MCF 10A (cell line): ENCODE results near the gene PLD1. TPM values are rescaled to one million over a fixed set of nuclear protein-coding genes. Genes with fewer than 3 reads are reported as not detected.

Experiments
- BruUV-seq: library from RNA; stranded (reverse); fragments of 400-500 nt; replicated peaks from 2 replicates; lab custom pipeline; 2021; lab: Mats Ljungman, UMichigan
- CTCF ChIA-PET: fragments of 300-600 bp; sonication (Branson Sonifier 250); formaldehyde crosslinking; extraction: SDS; loops from one replicate; lab custom pipeline; 2021; ENCODE audit warnings: antibody characterized with exemption, inconsistent platforms; lab: Yijun Ruan, JAX
- POLR2A ChIA-PET: fragments of 300-600, 350-650 bp; sonication (Branson Sonifier 250); formaldehyde crosslinking; extraction: SDS; loops from one replicate; lab custom pipeline; 2020; ENCODE audit warnings: antibody characterized with exemption, inconsistent platforms; lab: Yijun Ruan, JAX
- DNase-seq: peaks from one replicate; pipeline ENCODE4 v3.0.0-alpha.2; 2018; ENCODE audit not compliant: unreplicated experiment
- H3K27ac Mint-ChIP-seq: one replicate; pipeline ENCODE4 v1.8.0; 2022; ENCODE audit warnings: mild to moderate bottlenecking, low read depth, mixed read lengths; ENCODE audit not compliant: unreplicated experiment
- H3K27me3 Mint-ChIP-seq: one replicate; pipeline ENCODE4 v1.8.0; 2022; ENCODE audit warnings: mixed read lengths; ENCODE audit not compliant: insufficient read depth, unreplicated experiment
- H3K36me3 Mint-ChIP-seq: one replicate; pipeline ENCODE4 v1.8.0; 2022; ENCODE audit warnings: mild to moderate bottlenecking, moderate library complexity, mixed read lengths; ENCODE audit not compliant: insufficient read depth, unreplicated experiment
- H3K4me1 Mint-ChIP-seq: one replicate; pipeline ENCODE4 v1.8.0; 2022; ENCODE audit warnings: mixed read lengths; ENCODE audit not compliant: insufficient read depth, unreplicated experiment
- H3K4me3 Mint-ChIP-seq: one replicate; pipeline ENCODE4 v1.8.0; 2022; ENCODE audit warnings: mild to moderate bottlenecking, moderate library complexity, mixed read lengths; ENCODE audit not compliant: unreplicated experiment
- H3K9me3 Mint-ChIP-seq: one replicate; pipeline ENCODE4 v1.8.0; 2022; ENCODE audit warnings: mixed read lengths; ENCODE audit not compliant: unreplicated experiment
- intact Hi-C: fragments of 100-400 bp; cut with micrococcal nuclease; formaldehyde crosslinking; loops from 2 replicates; pipeline ENCODE4 v1.14.1; 2022
- total RNA-seq: library from RNA; stranded (reverse); gene quantifications from 2 replicates; pipeline ENCODE4 v1.2.3, GENCODE V29; 2022
- TF ChIP-seq, protein P1 (sequence below): fragments of 200-600 bp; IDR thresholded peaks from one replicate; pipeline ENCODE4 v1.8.0; 2022; ENCODE audit warnings: antibody characterized with exemption, mild to moderate bottlenecking; ENCODE audit not compliant: unreplicated experiment

PLD1 gene
- total RNA-seq, 1 experiment from 2014 or later: 8.0 TPM

DNA sequence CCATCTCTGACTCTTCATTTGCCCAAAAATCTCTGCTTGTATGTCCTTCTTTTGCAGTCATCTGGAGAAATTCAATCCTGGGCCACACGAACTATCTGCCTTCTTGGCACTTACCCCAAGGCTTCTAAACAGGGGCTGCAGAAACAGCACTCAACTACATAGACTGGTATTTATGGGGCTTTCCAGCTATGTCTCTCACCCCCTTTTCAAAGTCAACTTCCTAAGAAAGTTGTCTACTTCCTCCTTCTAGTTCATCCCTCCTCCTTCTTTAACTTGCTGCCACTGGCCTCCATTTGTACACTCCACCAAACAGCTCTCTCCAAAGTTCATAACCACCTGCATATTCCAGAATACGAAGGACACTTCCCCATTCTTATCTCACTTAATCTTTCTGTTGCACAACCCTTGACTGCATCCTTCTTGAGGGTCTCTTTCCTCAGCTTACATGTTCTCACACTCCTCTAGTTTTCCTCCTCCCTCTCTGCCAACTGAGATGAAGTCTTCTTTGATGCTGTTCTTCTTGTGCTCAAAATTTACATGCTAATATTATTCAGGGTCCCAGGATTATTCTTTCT lies 55.2 kb downstream of the PLD1 start:
- POLR2A ChIA-PET: interaction anchor here (0.6 to 1.3 kb wide), 5 partner anchors 13 to 504 kb away, joined by 3 to 5 read pairs (median 3); no protein-coding TSS in a partner anchor
- Mint-ChIP-seq H3K27me3 (no peaks in the 10 kb centered on the region), H3K27ac (no peak overlapping the region), H3K4me3 (no peak overlapping the region), H3K4me1 (no peaks in the 10 kb centered on the region), H3K36me3 (no peaks in the 10 kb centered on the region), H3K9me3 (no peaks in the 10 kb centered on the region)
- CTCF ChIA-PET: interaction anchor here (0.6 to 2.8 kb wide), 3 partner anchors 17 to 100 kb away, joined by 3 to 20 read pairs (median 3); no protein-coding TSS in a partner anchor
- BruUV-seq: no TSS peak
- DNase-seq: no peak
- TF ChIP-seq, protein P1, sequence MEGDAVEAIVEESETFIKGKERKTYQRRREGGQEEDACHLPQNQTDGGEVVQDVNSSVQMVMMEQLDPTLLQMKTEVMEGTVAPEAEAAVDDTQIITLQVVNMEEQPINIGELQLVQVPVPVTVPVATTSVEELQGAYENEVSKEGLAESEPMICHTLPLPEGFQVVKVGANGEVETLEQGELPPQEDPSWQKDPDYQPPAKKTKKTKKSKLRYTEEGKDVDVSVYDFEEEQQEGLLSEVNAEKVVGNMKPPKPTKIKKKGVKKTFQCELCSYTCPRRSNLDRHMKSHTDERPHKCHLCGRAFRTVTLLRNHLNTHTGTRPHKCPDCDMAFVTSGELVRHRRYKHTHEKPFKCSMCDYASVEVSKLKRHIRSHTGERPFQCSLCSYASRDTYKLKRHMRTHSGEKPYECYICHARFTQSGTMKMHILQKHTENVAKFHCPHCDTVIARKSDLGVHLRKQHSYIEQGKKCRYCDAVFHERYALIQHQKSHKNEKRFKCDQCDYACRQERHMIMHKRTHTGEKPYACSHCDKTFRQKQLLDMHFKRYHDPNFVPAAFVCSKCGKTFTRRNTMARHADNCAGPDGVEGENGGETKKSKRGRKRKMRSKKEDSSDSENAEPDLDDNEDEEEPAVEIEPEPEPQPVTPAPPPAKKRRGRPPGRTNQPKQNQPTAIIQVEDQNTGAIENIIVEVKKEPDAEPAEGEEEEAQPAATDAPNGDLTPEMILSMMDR: no peak
- intact Hi-C loops: no loop called here

DNA sequence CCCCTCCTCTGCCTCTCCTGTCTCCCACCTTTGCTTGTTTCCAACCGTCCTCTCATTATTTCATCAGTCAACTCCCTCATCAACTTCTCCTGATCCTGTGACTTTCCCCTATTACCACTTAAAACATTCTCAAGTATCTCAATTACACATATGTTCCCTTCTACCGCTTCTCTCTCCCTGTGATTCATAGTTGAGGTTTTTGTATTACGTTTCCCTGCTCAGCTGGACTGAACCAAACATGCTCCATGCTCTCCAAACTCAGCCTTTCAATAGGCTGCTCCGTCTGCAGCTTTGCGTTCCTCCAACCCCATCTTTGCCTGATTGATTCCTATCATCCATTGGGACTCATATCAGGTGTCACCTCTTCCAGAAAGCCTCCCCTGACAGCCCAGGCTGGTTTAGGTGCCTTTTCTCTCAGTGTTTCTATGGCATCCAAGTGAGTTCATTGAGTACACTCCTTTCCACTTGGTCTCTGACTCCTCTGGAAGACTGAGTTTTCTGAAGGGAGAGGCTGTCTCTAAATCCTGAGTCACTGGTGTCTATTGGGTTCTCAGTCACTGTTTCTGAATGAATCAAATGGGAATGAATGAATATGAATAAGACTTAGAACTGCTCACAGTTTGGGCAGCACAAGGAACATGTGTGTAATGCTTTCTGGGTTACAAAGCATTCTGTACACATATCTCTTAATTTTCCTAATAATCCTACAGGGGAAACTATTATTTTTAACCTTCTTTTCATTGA lies 56.4 kb downstream of the PLD1 start:
- peak; percentile 57 for DNase-seq
- BruUV-seq: no TSS peak
- Mint-ChIP-seq H3K36me3 (no peaks in the 10 kb centered on the region), H3K9me3 (no peaks in the 10 kb centered on the region), H3K27me3 (no peaks in the 10 kb centered on the region), H3K27ac (no peak overlapping the region), H3K4me1 (no peaks in the 10 kb centered on the region), H3K4me3 (no peak overlapping the region)
- ChIA-PET POLR2A (interaction anchor here (0.9 to 1.7 kb wide), 5 partner anchors 18 to 58 kb away, joined by 3 to 30 read pairs (median 4); partner anchors contain the start of gene PLD1), CTCF (interaction anchor here (1.0 to 2.8 kb wide), 3 partner anchors 19 to 77 kb away, joined by 3 to 20 read pairs (median 3); no protein-coding TSS in a partner anchor)
- TF ChIP-seq, protein P1: no peak
- intact Hi-C loops: no loop called here

DNA sequence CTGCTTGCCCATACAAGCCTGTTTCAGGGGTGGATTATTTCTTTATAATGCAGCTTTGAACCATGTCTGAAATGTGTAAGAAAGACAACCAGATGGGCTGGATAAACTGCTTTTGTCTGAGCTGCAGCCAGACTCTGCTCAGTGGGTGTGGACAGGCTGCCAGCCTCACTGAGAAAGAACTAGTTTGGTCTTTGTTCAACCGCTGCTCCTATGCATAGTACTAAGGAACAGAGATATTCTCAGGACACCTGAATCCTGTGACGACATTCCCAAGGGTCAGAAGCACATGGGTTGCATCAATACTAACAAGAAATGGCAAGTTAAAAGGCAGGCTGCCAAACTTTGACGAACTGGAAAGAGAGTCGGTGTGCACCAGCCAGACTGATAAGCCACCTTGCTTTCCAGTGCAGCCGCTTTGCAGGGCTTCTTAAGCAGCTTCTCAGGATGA lies 57.2 kb downstream of the PLD1 start:
- no peaks in the 10 kb centered on the region for H3K9me3 Mint-ChIP-seq
- H3K4me1 Mint-ChIP-seq: no peaks in the 10 kb centered on the region
- no TSS peak for BruUV-seq
- TF ChIP-seq, protein P1: no peak
- ChIA-PET CTCF (interaction anchor here (1.0 to 1.6 kb wide), 4 partner anchors 18 to 77 kb away, joined by 3 to 5 read pairs (median 3); no protein-coding TSS in a partner anchor), POLR2A (interaction anchor here (0.9 to 1.7 kb wide), 5 partner anchors 18 to 59 kb away, joined by 3 to 30 read pairs (median 4); partner anchors contain the start of gene PLD1)
- H3K27ac Mint-ChIP-seq: no peak overlapping the region
- peak; percentile 94 for DNase-seq
- H3K27me3 Mint-ChIP-seq: no peaks in the 10 kb centered on the region
- H3K4me3 Mint-ChIP-seq: no peak overlapping the region
- intact Hi-C loops: no loop called here
- no peaks in the 10 kb centered on the region for H3K36me3 Mint-ChIP-seq

DNA sequence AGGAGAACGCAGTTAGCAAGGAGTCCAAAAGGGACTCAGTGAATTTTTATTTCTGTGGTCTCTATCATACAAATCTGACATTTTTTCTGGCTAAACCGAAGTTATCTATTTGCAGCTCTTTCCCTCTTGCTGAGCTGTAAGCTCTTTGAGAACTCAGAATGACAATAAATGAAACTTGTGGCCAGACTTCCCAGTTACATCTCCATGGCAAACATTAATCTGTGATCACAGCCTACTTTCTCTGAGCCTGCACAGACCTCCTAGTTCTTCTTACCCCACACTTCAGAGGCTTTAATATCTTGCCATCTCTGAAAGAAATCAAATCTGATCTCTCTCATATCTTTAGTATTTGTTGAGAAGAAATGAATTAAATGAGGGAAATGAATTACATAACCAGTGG lies 58.0 kb downstream of the PLD1 start:
- CTCF ChIA-PET: interaction anchor here (1.1 to 1.6 kb wide), 4 partner anchors 19 to 77 kb away, joined by 3 to 5 read pairs (median 4); no protein-coding TSS in a partner anchor
- Mint-ChIP-seq H3K9me3 (no peaks in the 10 kb centered on the region), H3K27me3 (no peaks in the 10 kb centered on the region), H3K36me3 (no peaks in the 10 kb centered on the region), H3K27ac (no peak overlapping the region), H3K4me3 (no peak overlapping the region), H3K4me1 (no peaks in the 10 kb centered on the region)
- intact Hi-C loops: no loop called here
- BruUV-seq: no TSS peak
- TF ChIP-seq, protein P1: no peak
- POLR2A ChIA-PET: interaction anchor here (0.6 to 1.7 kb wide), 4 partner anchors 19 to 57 kb away, joined by 4 to 30 read pairs (median 7); partner anchors contain the start of gene PLD1
- DNase-seq: no peak
